EL (cell line): ENCODE measurements around the gene EEPD1.
"Not testable (repeated sequence)": the region's sequence is repeated elsewhere in the genome, so short reads cannot be mapped to it uniquely, and the experiment has no call there.

ENCODE experiments used
- DNase-seq: peaks from one replicate; pipeline ENCODE4 v3.0.0-alpha.2; 2016

EEPD1 gene

DNA sequence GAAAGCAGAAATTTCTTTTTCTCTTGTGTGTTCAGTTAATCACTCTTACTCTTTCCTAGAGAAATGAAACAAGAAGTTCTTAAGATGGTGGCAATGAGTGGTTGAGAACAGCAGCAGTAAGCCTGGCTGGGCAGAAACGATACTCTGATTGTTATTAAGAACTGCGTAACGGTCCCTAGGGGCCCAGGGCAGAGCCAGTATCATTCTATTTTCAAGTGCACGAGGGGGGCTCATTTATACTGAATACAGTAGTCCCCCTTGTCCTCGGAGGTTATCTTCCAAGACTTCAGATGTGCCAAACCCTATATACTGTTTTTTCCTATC, 64.9 kb downstream of the EEPD1 start:
- DNase-seq, result no peak

DNA sequence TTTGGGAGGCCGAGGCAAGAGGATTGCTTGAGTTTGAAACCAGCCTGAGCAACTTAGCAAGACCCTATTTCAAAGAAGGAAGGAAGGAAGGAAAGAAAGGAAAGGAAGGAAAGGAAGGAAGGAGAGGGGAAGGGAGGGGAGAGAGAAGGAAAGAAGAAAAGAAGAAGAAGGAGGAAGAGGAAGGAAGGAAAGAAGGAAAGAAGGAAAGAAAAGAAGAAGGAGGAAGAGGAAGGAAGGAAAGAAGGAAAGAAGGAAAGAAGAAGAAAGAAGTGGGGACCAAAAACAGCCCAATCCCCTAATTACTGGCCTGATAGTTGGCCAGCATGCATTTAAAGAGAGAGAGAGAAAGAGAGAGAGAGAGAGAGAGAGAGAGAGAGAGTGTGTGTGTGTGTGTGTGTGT, 66.4 kb downstream of the EEPD1 start:
- no peak for DNase-seq

DNA sequence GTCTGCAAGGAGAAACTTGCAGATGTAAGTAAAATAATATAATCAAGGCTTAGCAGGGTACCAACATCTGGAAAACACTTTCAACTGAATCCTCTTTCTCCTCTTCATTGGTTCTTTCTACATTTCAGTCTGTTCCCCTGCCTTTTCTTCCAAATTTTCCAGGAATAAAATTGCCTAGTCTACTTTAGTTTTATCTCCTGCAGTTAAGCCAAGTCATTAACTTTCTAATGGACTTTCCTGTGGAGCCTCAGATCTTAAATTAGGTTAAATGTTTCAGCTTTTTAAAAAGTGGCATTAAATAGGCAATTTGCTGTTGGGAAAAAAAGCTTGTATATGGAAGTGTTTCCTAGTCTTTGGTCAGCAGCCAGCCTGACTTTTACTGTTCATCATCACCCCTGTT, 70.8 kb downstream of the EEPD1 start:
- no peak for DNase-seq

DNA sequence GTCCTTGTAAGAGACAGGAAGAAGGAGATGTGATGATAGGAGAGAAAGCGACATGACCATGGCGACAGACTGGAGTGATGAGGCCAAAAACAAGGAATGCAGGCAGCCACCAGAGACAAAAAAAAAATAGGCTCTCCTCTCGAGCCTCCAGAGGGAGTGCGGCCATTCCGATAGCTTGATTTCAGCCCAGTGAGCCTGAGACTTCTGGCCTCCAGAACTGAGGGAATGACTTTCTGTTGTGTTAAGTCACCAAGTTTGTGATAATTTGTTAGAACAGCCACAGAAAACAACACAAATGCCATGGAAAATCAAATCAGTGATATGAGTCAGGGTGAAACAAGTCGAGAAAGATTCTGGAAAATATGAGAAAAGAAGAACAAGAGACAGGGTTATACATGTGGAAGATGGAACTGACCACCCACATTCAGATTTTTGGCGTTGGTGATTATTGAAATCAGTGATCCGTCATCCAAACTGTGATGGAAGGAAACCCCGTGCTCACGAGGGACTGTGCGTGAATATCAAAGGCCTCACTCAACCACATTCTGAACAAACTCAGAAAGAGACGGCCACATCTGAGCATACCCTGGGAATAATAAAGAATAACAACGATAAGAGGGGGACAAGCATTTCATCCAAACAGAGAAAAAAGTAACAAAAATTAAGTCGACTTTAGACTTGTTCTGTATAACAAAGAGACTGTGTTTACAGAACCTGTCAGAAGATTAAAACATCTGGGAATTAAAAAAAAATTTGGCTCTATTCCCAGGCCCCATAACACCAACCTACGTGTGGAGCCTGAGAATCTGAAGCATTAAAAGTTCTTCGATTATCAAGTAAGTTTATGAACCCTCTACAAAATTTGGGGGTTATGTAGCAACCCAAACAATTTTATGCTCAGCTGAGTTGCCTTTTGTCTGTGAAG, 72.1 kb downstream of the EEPD1 start:
- DNase-seq, result no peak

DNA sequence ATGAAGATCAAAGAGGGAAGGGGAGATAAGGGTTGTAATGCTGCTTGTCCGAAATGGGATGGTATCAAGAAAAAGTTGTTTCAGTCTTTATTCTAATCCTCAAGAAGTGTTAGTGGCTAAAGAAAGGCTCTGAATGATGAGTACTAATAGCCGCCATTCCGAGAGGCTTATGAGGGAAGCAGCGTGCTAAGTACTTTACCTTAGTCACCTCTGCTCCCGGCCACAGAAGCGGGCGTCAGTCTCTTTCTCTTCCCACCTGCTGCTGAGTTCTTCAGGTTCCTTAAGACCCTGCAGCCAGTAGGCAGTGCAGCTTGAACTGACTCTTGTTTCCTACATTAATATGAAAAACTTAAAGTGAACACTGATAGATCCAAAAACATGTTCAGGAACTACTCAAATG, 73.1 kb downstream of the EEPD1 start:
- no peak for DNase-seq

DNA sequence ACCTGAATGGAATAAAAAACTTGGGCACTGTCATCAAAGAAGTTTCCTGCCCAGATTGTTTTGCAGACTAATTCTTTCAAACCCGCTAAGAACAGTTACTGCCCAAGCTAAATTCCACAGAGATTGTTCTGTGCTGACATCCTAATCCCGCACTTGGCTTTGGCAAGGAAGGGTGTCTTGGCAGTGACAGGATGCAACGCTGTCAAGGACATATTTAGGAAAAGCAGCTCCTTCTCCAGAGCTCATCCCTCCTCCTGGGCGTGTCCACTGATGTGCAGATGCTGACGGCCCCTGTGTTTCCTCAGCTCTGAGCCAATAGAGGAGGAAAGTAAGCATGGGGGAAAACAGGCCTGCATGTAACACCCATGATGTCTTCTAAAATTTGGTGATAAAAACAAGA, 74.2 kb downstream of the EEPD1 start:
- peak; percentile 59 for DNase-seq

DNA sequence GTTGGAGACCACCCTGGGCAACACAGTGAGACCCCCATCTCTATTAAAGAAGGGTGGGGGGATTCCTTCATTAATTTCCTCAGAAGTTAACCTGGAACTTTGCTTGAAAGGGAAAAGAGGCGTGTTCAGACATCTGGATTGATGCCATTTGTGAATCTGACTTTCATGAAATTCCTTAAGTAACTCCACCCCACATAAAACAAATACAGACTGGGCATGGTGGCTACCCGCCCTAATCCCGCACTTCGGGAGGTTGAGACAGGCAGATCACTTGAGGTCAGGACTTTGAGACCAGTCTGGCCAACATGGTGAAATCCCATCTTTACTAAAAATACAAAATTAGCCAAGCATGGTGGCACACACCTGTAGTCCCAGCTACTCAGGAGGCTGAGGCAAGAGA, 75.0 kb downstream of the EEPD1 start:
- no peak for DNase-seq

DNA sequence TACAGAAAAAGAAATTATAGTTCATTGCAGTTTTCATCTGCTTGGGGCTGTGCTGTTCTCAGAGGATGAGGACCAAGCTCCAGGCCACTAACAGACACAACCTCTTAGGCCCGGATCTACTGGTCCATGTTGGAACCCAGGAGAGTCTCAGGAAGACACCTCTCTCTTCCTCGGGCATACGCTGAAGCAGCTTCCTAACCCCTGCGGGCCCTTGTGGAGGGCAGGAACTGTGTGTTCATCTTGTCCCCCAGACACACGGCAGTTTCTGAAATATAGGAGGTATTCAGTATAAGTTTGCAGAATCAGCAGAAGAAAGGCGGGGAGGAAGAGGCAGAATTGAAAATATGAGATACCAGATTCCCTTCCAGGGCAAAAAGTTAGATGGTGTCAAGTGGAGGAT, 78.4 kb downstream of the EEPD1 start:
- DNase-seq, result no peak

DNA sequence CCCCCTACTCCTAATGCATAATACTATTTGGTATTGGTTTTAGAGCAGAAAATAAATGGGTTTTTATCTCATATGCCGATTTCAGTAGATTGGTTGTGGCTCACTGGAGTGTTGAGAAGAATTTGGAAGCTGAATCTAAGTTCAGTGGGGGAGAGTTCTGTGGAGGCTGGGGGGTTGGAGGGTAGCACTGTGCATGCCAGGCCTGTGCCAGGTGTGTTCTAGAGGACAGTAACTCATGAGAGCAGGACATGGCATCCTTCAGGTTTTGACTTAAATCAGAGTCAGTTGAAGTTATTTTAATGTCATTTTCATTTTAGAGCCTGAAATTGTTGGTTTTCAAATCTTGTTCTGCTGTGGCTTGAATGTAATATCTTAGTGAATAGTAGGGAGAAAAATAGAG, 79.5 kb downstream of the EEPD1 start:
- no peak for DNase-seq

DNA sequence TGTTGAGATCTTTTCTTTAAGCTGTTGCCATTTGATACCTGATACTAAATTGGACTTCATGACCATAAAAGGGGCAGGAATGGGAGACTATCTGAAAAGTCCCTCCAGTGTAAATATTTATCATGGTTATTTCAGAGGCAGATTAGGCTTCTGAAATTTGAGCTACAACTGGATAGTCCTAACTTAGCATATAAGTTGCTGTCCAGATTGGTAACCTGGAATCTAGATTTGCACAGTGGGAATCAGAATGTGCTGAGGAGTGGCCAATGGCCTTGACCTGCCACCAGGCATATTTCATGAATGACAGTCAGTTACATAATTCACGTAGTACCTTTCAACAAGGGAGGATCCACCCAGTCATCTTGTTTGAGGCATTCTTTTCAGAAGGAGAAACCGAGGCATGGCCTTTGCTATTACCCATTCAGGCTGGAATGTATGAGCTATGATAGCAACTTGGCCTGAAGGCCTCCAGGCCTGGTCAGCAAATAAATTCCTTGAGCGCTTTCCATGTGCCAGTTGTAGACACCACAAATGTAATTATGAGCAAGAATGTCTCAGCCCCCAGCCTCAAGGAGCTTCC, 80.0 kb downstream of the EEPD1 start:
- DNase-seq, result no peak

DNA sequence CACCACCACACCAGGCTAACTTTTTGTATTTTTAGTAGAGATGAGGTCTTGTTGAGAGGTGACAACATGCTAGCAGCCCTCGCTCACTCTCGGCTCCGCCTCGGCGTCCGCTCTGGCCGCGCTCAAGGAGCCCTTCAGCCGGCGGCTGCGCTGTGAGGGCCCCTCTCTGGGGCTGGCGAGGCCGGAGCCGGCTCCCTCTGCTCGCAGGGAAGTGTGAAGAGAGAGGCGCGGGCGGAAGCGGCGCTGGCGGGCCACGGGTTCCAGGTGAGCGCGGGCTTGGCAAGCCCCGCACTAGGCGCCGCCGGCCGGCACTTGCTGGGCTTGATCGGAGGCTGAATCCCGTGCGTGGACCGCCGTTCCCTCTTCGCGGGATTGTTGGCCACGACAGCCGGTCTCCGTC, 83.0 kb downstream of the EEPD1 start:
- DNase-seq, result no peak

DNA sequence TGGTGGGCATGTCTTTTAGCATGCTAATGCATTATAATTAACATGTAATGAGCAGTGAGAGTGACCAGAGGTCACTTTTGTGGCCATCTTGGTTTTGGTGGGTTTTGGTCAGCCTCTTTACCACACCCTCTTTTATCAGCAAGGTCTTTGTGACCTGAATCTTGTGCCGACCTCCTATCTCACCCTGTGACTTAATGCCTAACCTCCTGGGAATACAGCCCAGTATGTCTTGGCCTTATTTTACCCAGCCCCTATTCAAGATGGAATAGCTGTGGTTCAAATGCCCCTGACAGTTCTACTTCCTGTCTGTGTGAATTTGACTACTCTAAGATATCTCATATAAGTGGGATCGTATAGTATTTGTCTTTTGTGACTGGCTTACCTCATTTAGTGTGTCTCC, 85.1 kb downstream of the EEPD1 start:
- DNase-seq, result no peak

DNA sequence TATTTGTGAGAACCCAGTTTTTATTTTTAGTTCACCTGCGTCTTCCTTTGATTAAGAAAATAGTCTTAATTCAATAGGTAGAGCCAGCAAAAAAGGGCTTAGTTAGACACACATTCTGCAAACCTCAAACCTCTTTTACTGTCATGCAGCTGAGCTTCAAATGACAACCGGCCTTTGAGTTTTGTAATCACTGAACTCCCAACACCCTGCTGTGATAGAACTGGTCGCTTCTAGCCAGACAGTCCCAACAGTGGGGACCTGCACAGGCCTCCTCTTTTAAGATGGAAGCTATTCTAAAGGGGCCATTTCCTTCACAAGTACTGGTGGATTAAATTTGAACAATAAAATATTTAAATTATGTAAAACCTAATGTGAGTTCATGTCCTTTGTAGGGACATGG, 90.3 kb downstream of the EEPD1 start:
- not testable (repeated sequence) for DNase-seq

DNA sequence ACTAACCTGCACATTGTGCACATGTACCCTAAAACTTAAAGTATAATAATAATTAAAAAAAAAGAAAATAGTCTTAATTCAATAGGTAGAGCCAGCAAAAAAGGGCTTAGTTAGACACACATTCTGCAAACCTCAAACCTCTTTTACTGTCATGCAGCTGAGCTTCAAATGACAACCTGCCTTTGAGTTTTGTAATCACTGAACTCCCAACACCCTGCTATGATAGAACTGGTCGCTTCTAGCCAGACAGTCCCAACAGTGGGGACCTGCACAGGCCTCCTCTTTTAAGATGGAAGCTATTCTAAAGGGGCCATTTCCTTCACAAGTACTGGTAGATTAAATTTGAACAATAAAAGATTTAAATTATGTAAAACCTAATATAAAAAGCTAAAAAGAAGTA, 90.9 kb downstream of the EEPD1 start:
- not testable (repeated sequence) for DNase-seq

DNA sequence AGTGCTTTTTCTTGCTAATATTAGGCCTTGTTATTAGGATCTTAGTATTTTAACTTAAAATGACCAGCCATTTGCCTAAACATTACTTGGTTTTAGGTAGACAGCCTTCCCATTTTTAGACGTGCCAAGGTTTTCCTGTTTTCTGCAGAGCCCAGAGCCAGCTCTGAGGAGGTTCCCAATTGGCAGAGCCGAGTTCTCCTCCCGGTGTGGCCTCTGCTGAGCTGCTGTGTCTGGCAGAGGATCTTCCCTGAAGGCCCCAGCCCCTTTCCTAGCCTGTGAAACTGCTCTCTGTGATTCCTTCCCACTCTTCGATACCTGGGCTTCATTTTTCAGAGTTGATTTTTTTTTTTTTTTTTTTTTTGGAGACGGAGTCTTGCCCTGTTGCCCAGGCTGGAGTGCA, 91.4 kb downstream of the EEPD1 start:
- no peak for DNase-seq

DNA sequence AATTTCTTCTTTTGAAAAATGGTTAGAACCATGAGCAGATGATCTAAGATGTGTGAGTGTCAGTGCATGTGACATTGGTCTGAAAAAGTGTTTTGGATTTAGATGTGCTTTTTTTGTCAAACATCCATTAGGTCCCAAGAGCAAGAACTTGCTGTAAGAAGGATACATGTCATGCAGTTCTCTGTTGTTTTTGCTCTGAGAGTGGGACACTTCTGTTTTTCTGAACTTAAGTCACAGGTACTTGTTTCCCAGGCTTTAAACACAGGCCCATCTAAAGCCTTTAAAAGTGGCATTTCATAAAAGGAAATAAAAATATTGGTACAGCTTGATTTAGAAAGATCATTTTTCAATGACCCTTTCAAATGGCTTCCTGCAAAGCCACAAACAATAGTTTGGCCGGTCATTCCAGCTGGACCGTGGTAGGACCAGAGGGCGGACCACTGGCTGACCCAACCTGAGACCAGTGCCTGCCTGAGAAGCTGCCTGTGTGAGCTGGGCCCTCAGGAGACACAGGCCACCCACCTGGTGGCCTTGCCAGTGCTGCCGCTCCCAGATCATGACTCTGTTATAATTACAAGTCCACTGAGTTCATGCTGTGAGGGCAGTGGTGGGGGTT, 92.7 kb downstream of the EEPD1 start:
- no peak for DNase-seq

DNA sequence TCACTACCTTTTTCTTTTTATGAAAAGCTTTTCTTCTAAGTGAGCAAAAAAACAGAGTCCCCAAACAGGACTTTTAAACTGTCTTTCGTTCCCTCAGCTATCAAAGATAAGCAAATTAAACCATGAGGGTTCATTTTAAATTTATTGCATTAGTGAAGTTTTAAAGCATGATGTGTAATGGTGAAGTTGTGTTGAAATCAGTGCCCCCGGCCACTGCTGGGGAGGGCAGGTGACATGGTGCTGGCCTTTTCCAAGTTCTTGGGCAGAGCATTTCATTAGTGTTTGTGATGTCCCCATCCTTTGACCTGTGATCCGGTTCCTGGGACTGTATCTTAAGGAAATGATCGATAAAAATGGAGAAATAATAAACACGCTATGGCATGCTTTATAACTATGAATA, 96.0 kb downstream of the EEPD1 start:
- no peak for DNase-seq

DNA sequence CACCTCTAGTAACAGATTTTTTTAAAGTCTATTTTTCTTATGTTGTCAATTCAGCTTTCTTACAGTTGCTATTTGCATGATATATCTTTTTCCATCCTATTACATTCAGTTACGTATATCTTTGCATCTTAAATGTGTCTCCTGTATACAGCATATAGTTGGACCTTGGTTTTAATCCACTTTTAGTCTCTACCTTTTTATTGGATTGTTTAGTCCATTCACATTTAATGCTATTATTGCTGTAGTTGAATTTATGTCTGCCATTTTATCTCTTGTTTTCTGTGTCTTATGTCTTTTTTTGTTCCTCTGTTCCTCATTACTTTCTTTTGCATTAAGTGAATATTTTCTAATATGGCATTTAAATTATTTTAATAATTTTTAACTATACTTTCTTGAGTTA, 100.6 kb downstream of the EEPD1 start:
- no peak for DNase-seq

DNA sequence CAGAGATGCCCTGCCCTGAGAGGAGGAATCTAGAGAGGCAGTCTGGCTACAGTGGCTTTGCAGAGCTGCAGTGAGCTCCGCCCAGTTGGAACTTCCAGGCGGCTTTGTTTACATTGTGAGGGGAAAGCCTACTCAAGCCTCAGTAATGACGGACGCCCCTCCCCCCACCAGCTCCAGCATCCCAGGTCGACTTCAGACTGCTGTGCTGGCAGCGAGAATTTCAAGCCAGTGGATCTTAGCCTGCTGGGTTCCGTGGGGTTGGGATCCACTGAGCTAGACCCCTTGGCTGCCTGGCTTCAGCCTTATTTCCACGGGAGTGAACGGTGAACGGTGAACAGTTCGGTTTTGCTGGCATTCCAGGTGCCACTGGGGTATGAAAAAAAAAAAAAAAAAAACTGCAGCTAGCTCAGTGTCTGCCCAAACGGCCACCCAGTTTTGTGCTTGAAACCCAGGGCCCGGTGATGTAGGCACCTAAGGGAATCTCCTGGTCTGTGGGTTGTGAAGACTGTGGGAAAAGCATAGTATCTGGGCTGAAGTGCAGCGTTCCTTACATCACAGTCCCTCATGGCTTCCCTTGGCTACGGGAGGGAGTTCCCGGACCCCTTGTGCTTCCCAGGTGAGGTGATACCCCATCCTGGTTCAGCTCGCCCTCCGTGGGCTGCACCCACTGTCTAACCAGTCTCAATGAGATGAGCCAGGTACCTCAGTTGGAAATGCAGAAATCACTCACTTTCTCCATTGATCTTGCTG, 105.6 kb downstream of the EEPD1 start:
- DNase-seq, result peak; percentile 84

DNA sequence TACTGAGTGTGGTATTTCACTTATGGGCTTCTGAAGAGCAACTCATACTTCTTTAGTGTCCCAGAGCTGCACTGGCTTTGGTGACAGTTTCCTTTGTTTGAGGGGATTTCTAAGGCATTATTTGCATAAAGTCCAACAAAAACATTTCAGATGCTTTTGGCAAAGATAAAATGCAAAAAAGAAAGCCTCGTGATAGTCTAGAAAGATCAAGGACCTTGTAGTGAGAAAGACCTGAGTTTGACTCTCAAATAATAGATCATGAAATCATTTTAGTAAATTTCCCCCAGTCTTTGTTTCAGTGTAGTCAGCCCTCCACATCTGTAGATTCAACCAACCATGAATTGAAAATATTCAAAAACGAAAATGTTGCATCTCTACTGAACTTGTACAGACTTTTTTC, 107.4 kb downstream of the EEPD1 start:
- DNase-seq, result no peak

DNA sequence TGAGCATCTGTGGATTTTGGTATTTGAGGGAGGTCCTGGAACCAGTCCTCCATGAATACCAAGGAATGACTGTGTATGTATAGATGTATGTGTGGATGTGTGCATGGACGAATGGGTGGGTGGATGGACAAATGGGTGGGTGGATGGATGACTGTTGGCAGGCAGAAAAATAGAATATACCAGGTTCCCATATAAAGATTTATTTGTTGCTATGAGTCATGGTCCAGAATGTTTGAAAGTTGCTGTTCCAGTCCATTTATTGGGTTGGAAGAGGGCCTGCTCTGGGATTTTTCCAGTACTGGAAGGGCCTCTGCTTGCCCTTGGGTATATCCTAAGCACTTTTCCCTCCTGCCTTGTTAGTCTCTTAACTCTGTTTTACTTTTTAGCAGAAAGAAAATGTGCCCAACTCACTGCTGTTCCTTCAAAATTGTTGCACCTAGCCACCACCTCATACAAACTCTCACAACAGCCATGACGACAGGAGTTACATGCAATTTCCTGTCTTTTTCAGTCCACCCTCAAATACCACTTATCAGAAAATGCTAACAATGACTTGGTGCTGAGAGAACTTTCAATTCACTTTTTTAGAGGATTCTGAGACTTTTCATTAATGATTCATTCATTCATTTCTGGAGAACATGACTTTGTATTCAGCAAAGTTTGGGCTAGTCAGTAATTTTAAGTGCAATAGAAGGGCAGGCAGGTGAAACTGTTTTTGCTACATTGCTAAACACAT, 108.1 kb downstream of the EEPD1 start:
- peak; percentile 8 for DNase-seq

DNA sequence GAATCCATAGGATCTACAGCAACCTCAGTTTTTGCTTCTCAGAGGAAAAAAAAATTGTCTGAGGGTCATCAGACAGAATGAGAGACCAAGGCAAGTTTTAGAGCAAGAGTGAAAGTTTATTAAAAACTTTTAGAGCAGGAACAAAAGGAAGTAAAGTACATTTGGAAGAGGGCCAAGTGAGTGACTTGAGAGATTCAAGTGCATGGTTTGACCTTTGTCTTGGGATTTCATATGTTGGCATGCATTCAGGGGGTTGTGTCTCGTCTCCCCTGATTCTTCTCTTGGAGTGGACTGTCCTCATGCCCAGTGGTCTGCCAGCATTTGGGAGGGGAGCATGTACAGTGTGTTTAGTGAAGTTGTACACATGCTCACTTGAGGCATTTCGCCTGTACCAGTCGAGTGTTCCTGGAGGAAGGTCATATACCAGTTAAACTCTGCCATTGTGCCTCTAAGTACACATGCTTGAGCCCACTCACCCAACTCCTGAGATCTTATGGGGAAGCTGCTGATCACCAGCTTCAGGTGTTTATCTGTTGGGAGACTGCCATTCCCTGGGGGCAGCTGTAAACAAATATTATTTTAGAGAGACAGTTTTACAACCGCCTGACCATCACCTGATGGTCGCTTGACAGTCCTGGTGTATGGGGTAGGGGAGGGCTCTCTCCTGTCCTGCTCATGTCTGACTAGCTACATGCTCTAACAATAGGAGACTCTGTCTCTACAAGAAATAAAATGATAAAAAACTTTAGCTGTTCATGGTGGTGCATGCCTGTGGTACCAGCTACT, 109.4 kb downstream of the EEPD1 start:
- DNase-seq, result no peak
